ENCODE measurements around the gene GSDME.
"Not testable (repeated sequence)": the region's sequence is repeated elsewhere in the genome, so short reads cannot be mapped to it uniquely, and the experiment has no call there.

Gene GSDME
- total RNA-seq, result 62.7 to 136 (median 97.2) reads per million in 18 experiments

- DNase-seq, result peak; percentile 66 to 75
Measured at GRCh38 chr7:24757353-24758275, at the start of gene GSDME. Gene GSDME, minus strand, starts transcription at chr7:24757464. Its CDS starts 7,690 bp downstream, at chr7:24749774.

GRCh38 chr7:24802300-24802699 lies 45.0 kb upstream of the GSDME start:
- DNase-seq, result no peak

GRCh38 chr7:24801883-24802282 lies 44.6 kb upstream of the GSDME start:
- no peak for DNase-seq

GRCh38 chr7:24800667-24801066 lies 43.4 kb upstream of the GSDME start:
- no peak for DNase-seq

GRCh38 chr7:24800073-24800472 lies 42.8 kb upstream of the GSDME start:
- no peak for DNase-seq

GRCh38 chr7:24799506-24799905 lies 42.2 kb upstream of the GSDME start:
- DNase-seq, result no peak

- no peak for DNase-seq
Measured at GRCh38 chr7:24798261-24798660, 41.0 kb upstream of the GSDME start.

- DNase-seq, result no peak
Measured at GRCh38 chr7:24797270-24797669, 40.0 kb upstream of the GSDME start.

GRCh38 chr7:24795407-24795767 lies 38.1 kb upstream of the GSDME start:
- no peak for DNase-seq

GRCh38 chr7:24794751-24795406 lies 37.6 kb upstream of the GSDME start:
- not testable (repeated sequence) for DNase-seq

- DNase-seq, result peak in 1 of 2 donors; percentile 7
Measured at GRCh38 chr7:24793982-24794648, 36.9 kb upstream of the GSDME start.

GRCh38 chr7:24788961-24789576 lies 31.8 kb upstream of the GSDME start:
- DNase-seq, result no peak

- DNase-seq, result no peak
Measured at GRCh38 chr7:24788075-24788474, 30.8 kb upstream of the GSDME start.

GRCh38 chr7:24786941-24787340 lies 29.7 kb upstream of the GSDME start:
- peak; percentile 97 to 98 for DNase-seq

- peak; percentile 94 to 95 for DNase-seq
Measured at GRCh38 chr7:24786306-24786705, 29.0 kb upstream of the GSDME start.

- DNase-seq, result no peak
Measured at GRCh38 chr7:24784277-24784676, 27.0 kb upstream of the GSDME start.

- peak; percentile 15 to 61 for DNase-seq
Measured at GRCh38 chr7:24783698-24784097, 26.4 kb upstream of the GSDME start.

- peak; percentile 95 to 97 for DNase-seq
Measured at GRCh38 chr7:24781106-24781505, 23.8 kb upstream of the GSDME start.

GRCh38 chr7:24779283-24779655 lies 22.0 kb upstream of the GSDME start:
- no peak for DNase-seq

- DNase-seq, result peak; percentile 94 to 98
Measured at GRCh38 chr7:24778543-24779282, 21.4 kb upstream of the GSDME start.

GRCh38 chr7:24777806-24778205 lies 20.5 kb upstream of the GSDME start:
- no peak for DNase-seq

GRCh38 chr7:24773646-24774045 lies 16.4 kb upstream of the GSDME start:
- DNase-seq, result no peak

Data from inflammatory macrophage (primary cell).